Retinal pigment epithelial cell (primary cell): Measurements from ENCODE around the gene TMEM98.

ENCODE experiments used
- DNase-seq: peaks from one replicate; pipeline ENCODE4 v3.0.0-alpha.2; 2010; ENCODE audit warnings: low read depth
- H3K4me3 ChIP-seq: 2 replicates; pipeline ENCODE4 v1.5.1; 2011; ENCODE audit warnings: mild to moderate bottlenecking, low read length, control low read depth, moderate library complexity
- CTCF ChIP-seq: conservative IDR thresholded peaks from 2 replicates; pipeline ENCODE4 v1.5.1; 2011; ENCODE audit warnings: low read depth, low read length, control low read depth, inconsistent platforms

Gene TMEM98

GRCh38 chr17:32953857-32954256, 25.9 kb downstream of the TMEM98 start:
- DNase-seq, result no peak
- no peak for TF ChIP-seq CTCF
- H3K4me3 ChIP-seq, result no peak overlapping the region

GRCh38 chr17:32954477-32954876, 26.5 kb downstream of the TMEM98 start:
- DNase-seq, result no peak
- H3K4me3 ChIP-seq, result no peak overlapping the region
- TF ChIP-seq CTCF, result no peak

- no peak for TF ChIP-seq CTCF
- H3K4me3 ChIP-seq, result no peak overlapping the region
- no peak for DNase-seq
Measured at GRCh38 chr17:32955155-32955554, 27.2 kb downstream of the TMEM98 start.

GRCh38 chr17:32956240-32956970, 28.5 kb downstream of the TMEM98 start:
- no peak overlapping the region for H3K4me3 ChIP-seq
- DNase-seq, result no peak
- TF ChIP-seq CTCF, result no peak

GRCh38 chr17:32958418-32958817, 30.5 kb downstream of the TMEM98 start:
- TF ChIP-seq CTCF, result no peak
- DNase-seq, result no peak
- H3K4me3 ChIP-seq, result no peak overlapping the region

- no peak for DNase-seq
- TF ChIP-seq CTCF, result no peak
- H3K4me3 ChIP-seq, result no peak overlapping the region
Measured at GRCh38 chr17:32960815-32961214, 32.9 kb downstream of the TMEM98 start.

GRCh38 chr17:32962320-32962711, 34.4 kb downstream of the TMEM98 start:
- H3K4me3 ChIP-seq, result no peak overlapping the region
- TF ChIP-seq CTCF, result no peak
- DNase-seq, result no peak
